OCI-LY7 (cell line): ENCODE data around the gene GPC1. TPM values are rescaled to one million over a fixed set of nuclear protein-coding genes. Genes with fewer than 3 reads are reported as not detected.

Experiments
- BruUV-seq: library from RNA; stranded (reverse); fragments of 400-500 nt; replicated peaks from 2 replicates; lab custom pipeline; 2021; lab: Mats Ljungman, UMichigan
- CTCF ChIA-PET: fragments of 300-600 bp; sonication (Branson Sonifier 250); formaldehyde crosslinking; loops from one replicate; lab custom pipeline; 2022; ENCODE audit warnings: antibody characterized with exemption; ENCODE audit not compliant: unreplicated experiment; lab: Charles Lee
- POLR2A ChIA-PET: fragments of 300-600 bp; sonication (Branson Sonifier 250); formaldehyde crosslinking; loops from one replicate; lab custom pipeline; 2022; ENCODE audit warnings: antibody characterized with exemption; lab: Charles Lee
- DNase-seq: peaks from one replicate; pipeline ENCODE4 v3.0.0-alpha.2; 2015; ENCODE audit warnings: low spot score
- H2AFZ ChIP-seq: fragments of 200-600 bp; sonication (generic), shearing (Covaris generic); 2 replicates; pipeline ENCODE4 v1.6.1; 2014; ENCODE audit warnings: mild to moderate bottlenecking, antibody characterized with exemption, low read length, moderate library complexity
- H3K27ac ChIP-seq: fragments of 200-600 bp; sonication (generic); 2 replicates; pipeline ENCODE4 v1.5.1; 2014; ENCODE audit warnings: mixed run types, low read depth, mild to moderate bottlenecking, moderate library complexity, low read length, inconsistent platforms; ENCODE audit not compliant: poor library complexity, severe bottlenecking
- H3K36me3 ChIP-seq: fragments of 200-600 bp; sonication (generic); 2 replicates; pipeline ENCODE4 v1.6.1; 2014; ENCODE audit warnings: mild to moderate bottlenecking, antibody characterized with exemption, low read length, moderate library complexity, mixed read lengths; ENCODE audit not compliant: insufficient read depth
- H3K4me1 ChIP-seq: fragments of 200-600 bp; sonication (generic); 2 replicates; pipeline ENCODE4 v1.5.1; 2014; ENCODE audit warnings: mild to moderate bottlenecking, low read length; ENCODE audit not compliant: insufficient read depth, poor library complexity, severe bottlenecking
- H3K4me2 ChIP-seq: fragments of 200-600 bp; sonication (generic); 2 replicates; pipeline ENCODE4 v1.6.1; 2014; ENCODE audit warnings: mild to moderate bottlenecking, low read length
- H3K4me3 ChIP-seq: fragments of 200-600 bp; sonication (generic); 2 replicates; pipeline ENCODE4 v1.5.1; 2014; ENCODE audit warnings: mild to moderate bottlenecking, low read depth, low read length; ENCODE audit not compliant: poor library complexity, severe bottlenecking
- H3K79me2 ChIP-seq: fragments of 200-600 bp; sonication (generic); 2 replicates; pipeline ENCODE4 v1.6.1; 2016; ENCODE audit warnings: low read depth, mild to moderate bottlenecking, low read length, moderate library complexity, mixed read lengths; ENCODE audit not compliant: insufficient read depth
- H3K9me2 ChIP-seq: fragments of 200-600 bp; sonication (generic); 2 replicates; pipeline ENCODE4 v1.6.1; 2016; ENCODE audit warnings: mild to moderate bottlenecking, low read length, mixed read lengths; ENCODE audit not compliant: insufficient read depth
- H3K9me3 ChIP-seq: fragments of 200-600 bp; sonication (generic); 2 replicates; pipeline ENCODE4 v1.6.1; 2014; ENCODE audit warnings: mild to moderate bottlenecking, mixed run types, low read length, mixed read lengths
- H4K20me1 ChIP-seq: fragments of 200-600 bp; sonication (generic); 2 replicates; pipeline ENCODE4 v1.6.1; 2014; ENCODE audit warnings: mild to moderate bottlenecking, antibody characterized with exemption, low read length, moderate library complexity, mixed read lengths; ENCODE audit not compliant: insufficient read depth
- EZH2phosphoT487 ChIP-seq: fragments of 200-600 bp; sonication (generic); IDR thresholded peaks from 2 replicates; pipeline ENCODE4 v1.6.1; 2018; ENCODE audit warnings: low read depth, borderline replicate concordance, mild to moderate bottlenecking, mixed run types, antibody characterized with exemption, low read length, moderate library complexity, mixed read lengths
- intact Hi-C: fragments of 100-400 bp; cut with micrococcal nuclease; formaldehyde crosslinking; loops from one replicate; pipeline ENCODE4 v1.10.0; 2022; ENCODE audit not compliant: unreplicated experiment
- total RNA-seq, 2 experiments: library from RNA; depleted of rRNA in 1 of 2; stranded (reverse); fragments of >200 nt in 1 of 2; shearing (Covaris generic) in 1 of 2; gene quantifications; 2 replicates each; pipeline ENCODE4 v1.2.3, GENCODE V29; 2014 to 2022
- TF ChIP-seq, protein P1 (sequence below): fragments of 200-600 bp; sonication (generic); conservative IDR thresholded peaks from 2 replicates; pipeline ENCODE4 v1.5.1; 2014; ENCODE audit warnings: mild to moderate bottlenecking, antibody characterized with exemption, low read length, moderate library complexity, mixed read lengths

The GPC1 gene
- total RNA-seq, 2 experiments from 2014 or later = 2.4 to 4.0 TPM

DNA sequence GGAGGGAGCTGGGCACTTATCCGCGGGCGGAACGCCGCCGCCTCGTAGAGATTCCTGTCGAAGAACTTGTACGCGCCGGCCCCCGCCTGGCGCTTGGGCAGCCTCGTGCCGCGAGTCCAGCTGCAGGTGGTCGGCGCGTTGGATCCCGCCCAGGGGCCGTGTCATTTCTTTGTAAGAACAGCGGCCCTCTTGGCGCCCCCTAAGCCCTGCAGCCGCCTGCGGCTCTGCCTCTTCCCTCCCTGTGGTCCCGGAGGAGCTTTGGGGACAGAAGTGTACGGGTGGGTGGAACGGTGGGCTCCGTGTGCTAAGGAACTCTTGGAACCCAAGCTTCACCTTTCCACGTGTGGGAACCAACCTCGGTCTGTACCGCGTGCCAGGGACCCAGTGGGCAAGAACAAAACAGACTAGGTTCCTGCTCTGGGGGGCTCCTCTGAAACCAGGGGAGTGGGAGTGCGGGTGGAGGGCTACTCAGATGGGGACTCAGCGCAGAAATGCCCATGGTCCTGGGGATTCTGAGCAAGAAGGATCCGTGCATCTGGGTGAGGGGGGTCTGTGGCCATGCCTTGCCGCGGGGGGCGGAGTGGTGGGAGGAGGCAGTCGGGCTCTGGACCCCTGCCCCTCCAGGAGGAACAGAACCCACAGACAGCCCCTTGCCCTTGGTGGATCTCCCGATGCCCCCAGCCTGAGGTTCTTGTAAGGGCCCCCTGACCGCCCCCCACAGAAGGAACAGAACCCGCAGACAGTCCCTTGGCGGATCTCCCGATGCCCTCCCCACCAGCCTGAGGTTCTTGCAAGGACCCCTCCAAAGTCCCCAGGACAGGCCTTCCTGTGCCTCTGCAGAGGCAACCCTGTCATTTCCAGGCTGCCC is 1.5 kb downstream of the GPC1 start:
- no peaks in the 10 kb centered on the region for H3K79me2 ChIP-seq
- H3K4me2 ChIP-seq = no peak overlapping the region
- no peak for TF ChIP-seq EZH2phosphoT487
- TF ChIP-seq, protein P1, sequence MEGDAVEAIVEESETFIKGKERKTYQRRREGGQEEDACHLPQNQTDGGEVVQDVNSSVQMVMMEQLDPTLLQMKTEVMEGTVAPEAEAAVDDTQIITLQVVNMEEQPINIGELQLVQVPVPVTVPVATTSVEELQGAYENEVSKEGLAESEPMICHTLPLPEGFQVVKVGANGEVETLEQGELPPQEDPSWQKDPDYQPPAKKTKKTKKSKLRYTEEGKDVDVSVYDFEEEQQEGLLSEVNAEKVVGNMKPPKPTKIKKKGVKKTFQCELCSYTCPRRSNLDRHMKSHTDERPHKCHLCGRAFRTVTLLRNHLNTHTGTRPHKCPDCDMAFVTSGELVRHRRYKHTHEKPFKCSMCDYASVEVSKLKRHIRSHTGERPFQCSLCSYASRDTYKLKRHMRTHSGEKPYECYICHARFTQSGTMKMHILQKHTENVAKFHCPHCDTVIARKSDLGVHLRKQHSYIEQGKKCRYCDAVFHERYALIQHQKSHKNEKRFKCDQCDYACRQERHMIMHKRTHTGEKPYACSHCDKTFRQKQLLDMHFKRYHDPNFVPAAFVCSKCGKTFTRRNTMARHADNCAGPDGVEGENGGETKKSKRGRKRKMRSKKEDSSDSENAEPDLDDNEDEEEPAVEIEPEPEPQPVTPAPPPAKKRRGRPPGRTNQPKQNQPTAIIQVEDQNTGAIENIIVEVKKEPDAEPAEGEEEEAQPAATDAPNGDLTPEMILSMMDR = no peak
- peaks cover 6% of the 10 kb centered on the region for H3K4me1 ChIP-seq
- POLR2A ChIA-PET = no interaction called here
- H3K9me3 ChIP-seq = no peaks in the 10 kb centered on the region
- no peak for DNase-seq
- H3K36me3 ChIP-seq = no peaks in the 10 kb centered on the region
- H3K27ac ChIP-seq = no peak overlapping the region
- no peaks in the 10 kb centered on the region for H3K9me2 ChIP-seq
- CTCF ChIA-PET = no interaction called here
- H3K4me3 ChIP-seq = no peak overlapping the region
- no TSS peak for BruUV-seq
- intact Hi-C loops = loop anchor here (5.0 to 10.0 kb wide), 2 partner anchors 375 to 412 kb away; partner anchors contain the start of gene NDUFA10
- H4K20me1 ChIP-seq = peaks cover 3% of the 10 kb centered on the region; the same call in 1 of the 2 replicates
- H2AFZ ChIP-seq = no peak overlapping the region

DNA sequence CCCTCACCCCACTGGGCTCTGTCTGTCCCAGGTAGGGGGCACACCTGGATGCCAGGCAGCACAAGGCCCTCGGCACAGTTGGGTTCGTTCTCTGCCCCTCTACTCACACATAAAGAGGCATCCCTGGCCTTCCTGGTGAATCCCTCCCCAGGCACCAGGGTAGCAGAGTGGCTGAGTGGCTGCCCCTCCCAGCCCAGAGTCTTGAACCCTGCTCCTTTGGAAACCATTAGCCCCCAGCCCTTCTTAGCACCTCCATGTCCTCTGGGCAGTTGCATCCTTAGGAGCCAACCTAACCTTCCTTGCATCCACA is 2.0 kb downstream of the GPC1 start:
- no peaks in the 10 kb centered on the region for H3K9me2 ChIP-seq
- BruUV-seq = no TSS peak

More for the DNA sequence above, 2.0 kb downstream of the GPC1 start:
- CTCF ChIA-PET = no interaction called here
- no peak for DNase-seq
- Histone ChIP-seq H3K9me3 (no peaks in the 10 kb centered on the region), H3K27ac (no peak overlapping the region), H3K4me3 (no peak overlapping the region), H3K4me2 (no peak overlapping the region), H4K20me1 (peaks cover 3% of the 10 kb centered on the region; the same call in 1 of the 2 replicates), H3K79me2 (no peaks in the 10 kb centered on the region), H2AFZ (no peak overlapping the region), H3K4me1 (peaks cover 6% of the 10 kb centered on the region), H3K36me3 (no peaks in the 10 kb centered on the region)
- TF ChIP-seq, protein P1 = no peak
- no peak for TF ChIP-seq EZH2phosphoT487
- POLR2A ChIA-PET = no interaction called here
- intact Hi-C loops = loop anchor here (5.0 to 10.0 kb wide), 2 partner anchors 375 to 413 kb away; partner anchors contain the start of gene NDUFA10
